Type B pancreatic cell (in vitro differentiated cells): ENCODE data around the gene PTPRM. TPM values are rescaled to one million over a fixed set of nuclear protein-coding genes. Genes with fewer than 3 reads are reported as not detected.

Experiments used
- DNase-seq: peaks from one replicate; pipeline ENCODE4 v3.0.0; 2021; ENCODE audit warnings: mixed read lengths; ENCODE audit not compliant: unreplicated experiment; ENCODE audit errors: extremely low spot score
- H3K27ac Mint-ChIP-seq: 2 replicates; pipeline ENCODE4 v1.8.0; 2021; ENCODE audit warnings: mild to moderate bottlenecking, mixed read lengths
- H3K27me3 Mint-ChIP-seq: 2 replicates; pipeline ENCODE4 v1.8.0; 2021; ENCODE audit warnings: mixed read lengths
- H3K36me3 Mint-ChIP-seq: 2 replicates; pipeline ENCODE4 v1.8.0; 2021; ENCODE audit warnings: mixed read lengths
- H3K4me1 Mint-ChIP-seq: one replicate; pipeline ENCODE4 v1.8.0; 2021; ENCODE audit warnings: mixed read lengths; ENCODE audit not compliant: unreplicated experiment
- H3K4me3 Mint-ChIP-seq: 2 replicates; pipeline ENCODE4 v1.8.0; 2021; ENCODE audit warnings: mild to moderate bottlenecking, mixed read lengths
- H3K9me3 Mint-ChIP-seq: 2 replicates; pipeline ENCODE4 v1.8.0; 2021; ENCODE audit warnings: mixed read lengths
- CTCF ChIP-seq: fragments of 200-600 bp; sonication (generic); conservative IDR thresholded peaks from 2 replicates; pipeline ENCODE4 v1.5.0; 2021; ENCODE audit warnings: antibody characterized with exemption, mild to moderate bottlenecking
- total RNA-seq: library from RNA; stranded (reverse); gene quantifications from 2 replicates; pipeline ENCODE4 v1.2.1, GENCODE V29; 2021; ENCODE audit warnings: low replicate concordance

PTPRM gene
- total RNA-seq, 1 donor from 2014 or later: 18.6 TPM

GRCh38 chr18:8373486-8373885 is 806.4 kb downstream of the PTPRM start:
- Mint-ChIP-seq H3K36me3 (peaks cover 7% of the 10 kb centered on the region), H3K27me3 (peaks cover 9% of the 10 kb centered on the region), H3K4me1 (no peaks in the 10 kb centered on the region), H3K9me3 (no peaks in the 10 kb centered on the region), H3K27ac (no peak overlapping the region), H3K4me3 (no peak overlapping the region)
- no peak for TF ChIP-seq CTCF
- DNase-seq: no peak

GRCh38 chr18:8374676-8375075 is 807.6 kb downstream of the PTPRM start:
- H3K36me3 Mint-ChIP-seq: peaks cover 7% of the 10 kb centered on the region
- H3K4me3 Mint-ChIP-seq: no peak overlapping the region
- no peaks in the 10 kb centered on the region for H3K4me1 Mint-ChIP-seq
- H3K27me3 Mint-ChIP-seq: peaks cover 3% of the 10 kb centered on the region
- H3K27ac Mint-ChIP-seq: no peak overlapping the region
- no peak for TF ChIP-seq CTCF
- H3K9me3 Mint-ChIP-seq: no peaks in the 10 kb centered on the region
- DNase-seq: no peak

GRCh38 chr18:8375249-8375648 is 808.1 kb downstream of the PTPRM start:
- no peaks in the 10 kb centered on the region for H3K4me1 Mint-ChIP-seq
- DNase-seq: no peak
- no peak overlapping the region for H3K27ac Mint-ChIP-seq
- H3K9me3 Mint-ChIP-seq: no peaks in the 10 kb centered on the region
- peaks cover 7% of the 10 kb centered on the region for H3K36me3 Mint-ChIP-seq
- no peak for TF ChIP-seq CTCF
- no peak overlapping the region for H3K4me3 Mint-ChIP-seq
- peaks cover 3% of the 10 kb centered on the region for H3K27me3 Mint-ChIP-seq

GRCh38 chr18:8376113-8376512 is 809.0 kb downstream of the PTPRM start:
- H3K36me3 Mint-ChIP-seq: peaks cover 7% of the 10 kb centered on the region
- no peak for TF ChIP-seq CTCF
- H3K4me3 Mint-ChIP-seq: no peak overlapping the region
- no peaks in the 10 kb centered on the region for H3K4me1 Mint-ChIP-seq
- no peaks in the 10 kb centered on the region for H3K9me3 Mint-ChIP-seq
- DNase-seq: no peak
- H3K27me3 Mint-ChIP-seq: peaks cover 3% of the 10 kb centered on the region
- no peak overlapping the region for H3K27ac Mint-ChIP-seq

GRCh38 chr18:8379187-8379941 is 812.2 kb downstream of the PTPRM start:
- Mint-ChIP-seq H3K36me3 (peaks cover 7% of the 10 kb centered on the region), H3K4me3 (no peak overlapping the region), H3K27ac (no peak overlapping the region), H3K4me1 (no peaks in the 10 kb centered on the region), H3K27me3 (no peaks in the 10 kb centered on the region), H3K9me3 (no peaks in the 10 kb centered on the region)
- no peak for TF ChIP-seq CTCF
- no peak for DNase-seq
